B cell (primary cell): ENCODE data around the gene LAMA4. TPM values are rescaled to one million over a fixed set of nuclear protein-coding genes. Genes with fewer than 3 reads are reported as not detected.

Experiments used
- ATAC-seq: fragments of 200-7000 bp; cut with Tn5 transposase; one replicate; pipeline ENCODE4 v1.10.0; 2021; ENCODE audit warnings: low read depth, mild to moderate bottlenecking, moderate number of reproducible peaks, moderate library complexity
- CTCF ChIA-PET: fragments of 350-600 bp; sonication (Branson Sonifier 250); formaldehyde crosslinking; loops from one replicate; lab custom pipeline; 2021; ENCODE audit warnings: antibody characterized with exemption, inconsistent platforms; lab: Charles Lee
- POLR2A ChIA-PET: fragments of 350-600 bp; sonication (Branson Sonifier 250); formaldehyde crosslinking; loops from one replicate; lab custom pipeline; 2021; ENCODE audit warnings: antibody characterized with exemption; lab: Charles Lee
- DNase-seq: peaks from one replicate; pipeline ENCODE4 v3.0.0; 2013
- H2AFZ ChIP-seq: 2 replicates; pipeline ENCODE4 v1.6.1; 2012; ENCODE audit warnings: mild to moderate bottlenecking, low read depth, low read length; ENCODE audit not compliant: insufficient read depth, poor library complexity, severe bottlenecking
- H3K27ac ChIP-seq, 2 donors: 1 replicate in 1 of 2; 2 replicates in 1 of 2; pipeline ENCODE4 v1.5.1; 2012 to 2013; ENCODE audit warnings: low read length in 2 of 2, mild to moderate bottlenecking in 2 of 2, moderate library complexity in 1 of 2
- H3K27me3 ChIP-seq, 4 experiments: fragments of 200-600 bp in 1 of 4; sonication (generic) in 1 of 4; replicated peaks in 1 of 4; 1 replicate in 2 of 4; 2 replicates in 2 of 4; pipeline versions ENCODE4 v1.6.1 to v1.7.0; 2013 to 2016; ENCODE audit warnings: low read length in 3 of 4, mild to moderate bottlenecking in 2 of 4, mixed read lengths in 1 of 4, moderate library complexity in 1 of 4; ENCODE audit not compliant: insufficient read depth in 4 of 4, control insufficient read depth in 3 of 4; ENCODE audit errors: control extremely low read depth in 1 of 4
- H3K36me3 ChIP-seq, 2 experiments: replicated peaks in 1 of 2; 1 replicate in 1 of 2; 2 replicates in 1 of 2; pipeline versions ENCODE4 v1.6.1 to v1.7.1; 2013; ENCODE audit warnings: low read length in 1 of 2; ENCODE audit not compliant: insufficient read depth in 2 of 2, control insufficient read depth in 1 of 2; ENCODE audit errors: control extremely low read depth in 1 of 2, extremely low read depth in 1 of 2
- H3K4me1 ChIP-seq, 2 donors: fragments of 200-600 bp in 1 of 2; sonication (generic) in 1 of 2; 1 replicate in 1 of 2; 2 replicates in 1 of 2; pipeline versions ENCODE4 v1.5.1 to v1.6.1; 2013 to 2017; ENCODE audit warnings: low read length in 2 of 2; ENCODE audit not compliant: control insufficient read depth in 2 of 2, insufficient read depth in 2 of 2
- H3K4me2 ChIP-seq: replicated peaks from 2 replicates; pipeline ENCODE3; 2012; ENCODE audit warnings: mild to moderate bottlenecking, low read depth, low read length; ENCODE audit not compliant: poor library complexity, severe bottlenecking
- H3K4me3 ChIP-seq, 5 experiments: fragments of 200-600 bp in 1 of 5; sonication (generic) in 1 of 5; 1 replicate in 3 of 5; 2 replicates in 2 of 5; pipeline versions ENCODE4 v1.5.1 to v1.7.0; 2011 to 2016; ENCODE audit warnings: low read length in 4 of 5, mild to moderate bottlenecking in 4 of 5, low read depth in 2 of 5, control low read depth in 1 of 5, moderate library complexity in 1 of 5; ENCODE audit not compliant: insufficient read depth in 1 of 5; ENCODE audit errors: control extremely low read depth in 1 of 5, extremely low read depth in 1 of 5
- H3K79me2 ChIP-seq: fragments of 200-600 bp; sonication (generic); one replicate; pipeline ENCODE4 v1.6.0; 2016; ENCODE audit warnings: low read length; ENCODE audit not compliant: control insufficient read depth, insufficient read depth
- H3K9ac ChIP-seq: fragments of 200-600 bp; sonication (generic); 2 replicates; pipeline ENCODE4 v1.6.1; 2017; ENCODE audit warnings: mild to moderate bottlenecking, low read length, moderate library complexity
- H3K9me3 ChIP-seq, 3 donors: one replicate each; pipeline versions ENCODE4 v1.6.1 to v1.7.1; 2013; ENCODE audit warnings: low read length in 2 of 3; ENCODE audit not compliant: control insufficient read depth in 2 of 3, insufficient read depth in 1 of 3; ENCODE audit errors: control extremely low read depth in 1 of 3
- H4K20me1 ChIP-seq: 2 replicates; pipeline ENCODE4 v1.6.0; 2012; ENCODE audit warnings: mild to moderate bottlenecking, low read length; ENCODE audit not compliant: insufficient read depth, control insufficient read depth, poor library complexity, severe bottlenecking
- H3K27ac Mint-ChIP-seq: one replicate; pipeline ENCODE4 v1.8.0; 2021; ENCODE audit warnings: mixed read lengths
- H3K27me3 Mint-ChIP-seq: one replicate; pipeline ENCODE4 v1.8.0; 2021; ENCODE audit warnings: mixed read lengths
- H3K4me1 Mint-ChIP-seq: one replicate; pipeline ENCODE4 v1.8.0; 2021; ENCODE audit warnings: mixed read lengths
- H3K4me3 Mint-ChIP-seq: one replicate; pipeline ENCODE4 v1.8.0; 2021; ENCODE audit warnings: mixed read lengths
- H3K9me3 Mint-ChIP-seq: one replicate; pipeline ENCODE4 v1.8.0; 2022; ENCODE audit warnings: mixed read lengths; ENCODE audit not compliant: insufficient read depth
- CTCF ChIP-seq: fragments of 200-600 bp; IDR thresholded peaks from one replicate; pipeline ENCODE4 v1.8.0; 2022; ENCODE audit warnings: antibody characterized with exemption, mild to moderate bottlenecking
- EZH2 ChIP-seq: IDR thresholded peaks from 2 replicates; pipeline ENCODE4 v1.6.1; 2012; ENCODE audit warnings: borderline replicate concordance, low read depth, mild to moderate bottlenecking, moderate library complexity, low read length; ENCODE audit not compliant: insufficient read depth, poor library complexity, severe bottlenecking
- WGBS: methylation state at CpG from one replicate; pipeline ENCODE4 v1.1.5; 2013; ENCODE audit warnings: missing lambda C conversion rate; ENCODE audit not compliant: insufficient coverage; 5-methylcytosine and 5-hydroxymethylcytosine counted together
- intact Hi-C: fragments of 100-400 bp; cut with micrococcal nuclease; formaldehyde crosslinking; loops from one replicate; pipeline ENCODE4 v1.10.0; 2022
- polyA plus RNA-seq: library from polyadenylated mRNA; depleted of rRNA; stranded (reverse); fragments of >200 nt; gene quantifications from 2 replicates; pipeline ENCODE4 v1.2.3, GENCODE V29; 2012
- total RNA-seq, 2 donors: library from RNA; stranded (reverse); fragments of 120-200 nt in 1 of 2; gene quantifications; 1 replicate in 1 of 2; 2 replicates in 1 of 2; pipeline versions ENCODE4 v1.2.3 to v1.2.4, GENCODE V29; 2013 to 2022

LAMA4 gene
- total and polyA plus RNA-seq, 2 donors (not counting 1 experiment from before 2014, with no cell fraction given), result not detected

GRCh38 chr6:112215488-112216284, 38.7 kb downstream of the LAMA4 start:
- Histone ChIP-seq H3K27ac (no peak overlapping the region), H3K4me2 (no peak overlapping the region), H2AFZ (no peak overlapping the region), H3K9me3 (no peaks in the 10 kb centered on the region), H3K27me3 (peaks cover 0 to 3% (median 0%) of the 10 kb centered on the region in 4 experiments), H3K36me3 (no peaks in the 10 kb centered on the region), H3K79me2 (no peaks in the 10 kb centered on the region), H3K9ac (no peak overlapping the region), H4K20me1 (no peaks in the 10 kb centered on the region), H3K4me3 (no peak overlapping the region), H3K4me1 (no peaks in the 10 kb centered on the region)
- no peak for ATAC-seq
- Mint-ChIP-seq H3K4me1 (no peaks in the 10 kb centered on the region), H3K27ac (no peak overlapping the region), H3K9me3 (no peaks in the 10 kb centered on the region), H3K4me3 (no peak overlapping the region), H3K27me3 (peaks cover 11% of the 10 kb centered on the region)
- 97% methylated on average over 3 of the region's 7 CpGs for WGBS
- ChIA-PET POLR2A (no interaction called here), CTCF (no interaction called here)
- no peak for DNase-seq
- no peak for TF ChIP-seq EZH2
- TF ChIP-seq CTCF, result no peak
- intact Hi-C loops, result no loop called here

DNA sequence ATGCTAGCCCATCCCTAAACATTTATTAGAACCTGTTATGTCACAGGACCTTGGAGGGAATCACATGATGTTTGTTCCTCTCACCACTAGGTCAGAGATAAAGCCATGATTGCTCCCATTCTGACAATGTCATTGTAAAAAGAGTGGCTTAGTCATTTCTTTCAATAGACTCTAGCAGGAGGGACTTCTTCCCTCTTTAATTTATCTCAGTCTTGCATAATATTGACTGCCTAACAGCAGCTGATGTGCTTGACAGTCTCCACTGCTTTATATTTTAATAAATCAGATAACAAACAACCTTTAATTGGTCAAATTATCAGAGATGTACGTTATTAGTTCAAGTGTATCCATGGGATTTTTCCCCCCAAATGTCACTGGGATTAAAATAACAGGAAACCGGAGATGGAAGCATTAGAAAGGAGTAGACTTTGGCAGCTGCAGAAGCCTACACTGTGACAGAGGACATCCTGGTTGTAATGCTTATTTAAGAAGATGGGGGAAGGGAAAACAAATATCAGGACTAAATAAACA, 39.6 kb downstream of the LAMA4 start:
- no peak for TF ChIP-seq CTCF
- TF ChIP-seq EZH2, result no peak
- DNase-seq (no peak), ATAC-seq (no peak)
- H3K4me2 ChIP-seq, result no peak overlapping the region
- WGBS, result no CpG with 5 or more reads among the region's 2 CpGs
- no peak overlapping the region for H3K4me3 ChIP-seq
- Mint-ChIP-seq H3K9me3 (no peaks in the 10 kb centered on the region), H3K4me1 (no peaks in the 10 kb centered on the region), H3K27me3 (peaks cover 11% of the 10 kb centered on the region), H3K4me3 (no peak overlapping the region), H3K27ac (no peak overlapping the region)
- H3K27ac ChIP-seq, result no peak overlapping the region
- H3K9me3 ChIP-seq, result no peaks in the 10 kb centered on the region
- no peak overlapping the region for H2AFZ ChIP-seq
- no peaks in the 10 kb centered on the region for H3K79me2 ChIP-seq
- ChIA-PET CTCF (no interaction called here), POLR2A (no interaction called here)
- no peak overlapping the region for H3K9ac ChIP-seq
- intact Hi-C loops, result no loop called here
- peaks cover 0 to 3% (median 0%) of the 10 kb centered on the region in 4 experiments for H3K27me3 ChIP-seq
- H3K36me3 ChIP-seq, result no peaks in the 10 kb centered on the region
- H4K20me1 ChIP-seq, result no peaks in the 10 kb centered on the region
- H3K4me1 ChIP-seq, result no peaks in the 10 kb centered on the region
